HepG2 (cell line): ENCODE measurements around the gene COPS8. TPM values are rescaled to one million over a fixed set of nuclear protein-coding genes. Genes with fewer than 3 reads are reported as not detected.

Experiments used
- JARID2 ChIP-seq: sonication (generic); formaldehyde crosslinking; IDR thresholded peaks from 2 replicates; pipeline ENCODE4 v1.8.1; 2023; ENCODE audit warnings: missing genetic modification reagents, inconsistent platforms; ENCODE audit not compliant: insufficient replicate concordance
- NCOR1 ChIP-seq: fragments of 200-600 bp; sonication (generic); IDR thresholded peaks from 2 replicates; pipeline ENCODE4 v1.7.0; 2017; ENCODE audit warnings: antibody characterized with exemption, low read length, borderline replicate concordance
- NFRKB ChIP-seq: fragments of 450-650 bp; IDR thresholded peaks from 2 replicates; pipeline ENCODE4 v1.6.1; 2017
- RAD21 ChIP-seq: fragments of 450-650 bp; formaldehyde crosslinking; IDR thresholded peaks from 2 replicates; pipeline ENCODE4 v1.5.0; 2020; ENCODE audit warnings: mild to moderate bottlenecking
- ZBTB20 ChIP-seq: sonication (generic); formaldehyde crosslinking; IDR thresholded peaks from 2 replicates; pipeline ENCODE4 v1.8.1; 2023; ENCODE audit warnings: missing genetic modification reagents, low read depth, mild to moderate bottlenecking, borderline replicate concordance
- ZNF260 ChIP-seq: sonication (generic); formaldehyde crosslinking; IDR thresholded peaks from 2 replicates; pipeline ENCODE4 v1.4.0; 2020; ENCODE audit warnings: missing genetic modification reagents, low read depth, mild to moderate bottlenecking, borderline replicate concordance
- ZNF510 ChIP-seq: sonication (generic); formaldehyde crosslinking; IDR thresholded peaks from 2 replicates; pipeline ENCODE4 v1.4.0; 2020; ENCODE audit warnings: low read depth, mild to moderate bottlenecking, missing genetic modification reagents
- ZNF883 ChIP-seq: sonication (generic); formaldehyde crosslinking; IDR thresholded peaks from 2 replicates; pipeline ENCODE4 v1.5.1; 2020; ENCODE audit warnings: mild to moderate bottlenecking, missing genetic modification reagents; ENCODE audit errors: not compliant biosample characterization
- polyA plus RNA-seq, 8 experiments: library from polyadenylated mRNA; depleted of rRNA in 3 of 8; stranded (reverse) in 7 of 8; unstranded in 1 of 8; fragments of >200 nt; fragmentation: Illumina TruSeq in 4 of 8; extraction: Trizol in 4 of 8; gene quantifications; 2 replicates each; pipeline versions ENCODE4 v1.2.1 to v1.2.3, GENCODE V29; 2011 to 2016; ENCODE audit warnings: low read depth in 4 of 8, missing spikeins in 1 of 8, mixed read lengths in 1 of 8; ENCODE audit not compliant: insufficient read depth in 1 of 8
- total RNA-seq, 5 experiments: library from RNA; depleted of rRNA; stranded (reverse); fragments of >200 nt; fragmentation: Illumina TruSeq; extraction: Trizol; gene quantifications; 2 replicates each; pipeline ENCODE4 v1.2.3, GENCODE V29; 2016; ENCODE audit warnings: low read depth in 1 of 5
- TF ChIP-seq, protein P1 (sequence below): sonication (generic); formaldehyde crosslinking; IDR thresholded peaks from 2 replicates; pipeline ENCODE4 v1.5.1; 2020; ENCODE audit warnings: mild to moderate bottlenecking, missing genetic modification reagents, moderate library complexity
- TF ChIP-seq, protein P2 (sequence below): sonication (generic); formaldehyde crosslinking; IDR thresholded peaks from 2 replicates; pipeline ENCODE4 v1.5.0; 2020; ENCODE audit warnings: mild to moderate bottlenecking, missing genetic modification reagents
- TF ChIP-seq, protein P3 (sequence below): sonication (generic); formaldehyde crosslinking; IDR thresholded peaks from 2 replicates; pipeline ENCODE4 v1.4.0; 2020; ENCODE audit warnings: mild to moderate bottlenecking, missing genetic modification reagents
- TF ChIP-seq, protein P4 (sequence below): sonication (generic); formaldehyde crosslinking; IDR thresholded peaks from 2 replicates; pipeline ENCODE4 v1.5.0; 2020; ENCODE audit warnings: mild to moderate bottlenecking, missing genetic modification reagents, moderate library complexity
- TF ChIP-seq, protein P5 (sequence below): sonication (generic); formaldehyde crosslinking; IDR thresholded peaks from 2 replicates; pipeline ENCODE4 v1.4.0; 2020; ENCODE audit warnings: missing genetic modification reagents

Gene COPS8
- total and polyA plus RNA-seq, 2 of the 13 experiments (the other 11 are each of a cell fraction or from before 2014, with no cell fraction given) = 86.3 to 96.6 TPM

DNA sequence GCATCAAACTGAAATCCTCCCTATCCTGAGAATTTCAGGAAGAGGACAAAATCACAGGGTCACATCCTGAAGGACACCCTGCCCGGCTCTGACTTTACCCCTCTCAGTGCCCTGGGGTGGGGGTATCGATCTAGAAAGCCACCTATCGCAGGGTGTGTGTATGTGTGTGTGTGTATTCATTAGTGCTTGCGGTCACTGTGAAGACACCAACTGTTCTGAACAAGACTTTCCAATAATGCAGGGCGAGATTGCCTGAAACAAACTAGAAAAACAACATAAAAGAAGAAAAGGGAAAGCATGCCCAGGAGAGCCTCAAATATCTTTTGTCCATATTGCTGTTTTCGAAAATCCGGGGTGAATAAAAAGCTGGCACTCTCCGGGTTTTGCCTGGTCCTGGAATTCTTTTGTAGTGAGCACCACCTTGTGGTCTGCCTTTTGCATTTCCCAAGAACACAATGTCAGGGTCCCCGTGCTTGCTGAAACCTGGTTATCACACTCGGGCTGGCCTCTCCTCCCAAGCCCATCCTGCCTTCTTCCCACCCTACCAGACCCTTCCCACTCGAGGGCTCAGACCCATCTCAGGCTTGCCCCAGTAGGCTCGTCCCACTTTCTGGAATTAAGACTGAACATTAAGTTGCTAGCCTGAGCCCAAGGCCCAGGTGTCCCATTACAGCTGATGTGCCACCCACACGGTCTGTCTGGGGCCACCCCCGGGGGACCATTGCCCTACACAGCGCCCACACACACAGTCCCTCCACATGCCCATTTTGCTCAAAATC, 25.0 kb upstream of the COPS8 start (continued):
- TF ChIP-seq, protein P1, sequence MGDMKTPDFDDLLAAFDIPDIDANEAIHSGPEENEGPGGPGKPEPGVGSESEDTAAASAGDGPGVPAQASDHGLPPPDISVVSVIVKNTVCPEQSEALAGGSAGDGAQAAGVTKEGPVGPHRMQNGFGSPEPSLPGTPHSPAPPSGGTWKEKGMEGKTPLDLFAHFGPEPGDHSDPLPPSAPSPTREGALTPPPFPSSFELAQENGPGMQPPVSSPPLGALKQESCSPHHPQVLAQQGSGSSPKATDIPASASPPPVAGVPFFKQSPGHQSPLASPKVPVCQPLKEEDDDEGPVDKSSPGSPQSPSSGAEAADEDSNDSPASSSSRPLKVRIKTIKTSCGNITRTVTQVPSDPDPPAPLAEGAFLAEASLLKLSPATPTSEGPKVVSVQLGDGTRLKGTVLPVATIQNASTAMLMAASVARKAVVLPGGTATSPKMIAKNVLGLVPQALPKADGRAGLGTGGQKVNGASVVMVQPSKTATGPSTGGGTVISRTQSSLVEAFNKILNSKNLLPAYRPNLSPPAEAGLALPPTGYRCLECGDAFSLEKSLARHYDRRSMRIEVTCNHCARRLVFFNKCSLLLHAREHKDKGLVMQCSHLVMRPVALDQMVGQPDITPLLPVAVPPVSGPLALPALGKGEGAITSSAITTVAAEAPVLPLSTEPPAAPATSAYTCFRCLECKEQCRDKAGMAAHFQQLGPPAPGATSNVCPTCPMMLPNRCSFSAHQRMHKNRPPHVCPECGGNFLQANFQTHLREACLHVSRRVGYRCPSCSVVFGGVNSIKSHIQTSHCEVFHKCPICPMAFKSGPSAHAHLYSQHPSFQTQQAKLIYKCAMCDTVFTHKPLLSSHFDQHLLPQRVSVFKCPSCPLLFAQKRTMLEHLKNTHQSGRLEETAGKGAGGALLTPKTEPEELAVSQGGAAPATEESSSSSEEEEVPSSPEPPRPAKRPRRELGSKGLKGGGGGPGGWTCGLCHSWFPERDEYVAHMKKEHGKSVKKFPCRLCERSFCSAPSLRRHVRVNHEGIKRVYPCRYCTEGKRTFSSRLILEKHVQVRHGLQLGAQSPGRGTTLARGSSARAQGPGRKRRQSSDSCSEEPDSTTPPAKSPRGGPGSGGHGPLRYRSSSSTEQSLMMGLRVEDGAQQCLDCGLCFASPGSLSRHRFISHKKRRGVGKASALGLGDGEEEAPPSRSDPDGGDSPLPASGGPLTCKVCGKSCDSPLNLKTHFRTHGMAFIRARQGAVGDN (CRISPR knock-in tag) = 0 out of 2 replicates have a peak, but pooled peaks have one; percentile 10
- TF ChIP-seq ZNF883 (CRISPR knock-in tag) (no peak), ZNF510 (CRISPR knock-in tag) (no peak), ZNF260 (CRISPR knock-in tag) (no peak), NCOR1 (no peak), RAD21 (CRISPR knock-in tag) (peak; percentile 77), ZBTB20 (CRISPR knock-in tag) (no peak), JARID2 (no peak), NFRKB (no peak)
- TF ChIP-seq, protein P2, sequence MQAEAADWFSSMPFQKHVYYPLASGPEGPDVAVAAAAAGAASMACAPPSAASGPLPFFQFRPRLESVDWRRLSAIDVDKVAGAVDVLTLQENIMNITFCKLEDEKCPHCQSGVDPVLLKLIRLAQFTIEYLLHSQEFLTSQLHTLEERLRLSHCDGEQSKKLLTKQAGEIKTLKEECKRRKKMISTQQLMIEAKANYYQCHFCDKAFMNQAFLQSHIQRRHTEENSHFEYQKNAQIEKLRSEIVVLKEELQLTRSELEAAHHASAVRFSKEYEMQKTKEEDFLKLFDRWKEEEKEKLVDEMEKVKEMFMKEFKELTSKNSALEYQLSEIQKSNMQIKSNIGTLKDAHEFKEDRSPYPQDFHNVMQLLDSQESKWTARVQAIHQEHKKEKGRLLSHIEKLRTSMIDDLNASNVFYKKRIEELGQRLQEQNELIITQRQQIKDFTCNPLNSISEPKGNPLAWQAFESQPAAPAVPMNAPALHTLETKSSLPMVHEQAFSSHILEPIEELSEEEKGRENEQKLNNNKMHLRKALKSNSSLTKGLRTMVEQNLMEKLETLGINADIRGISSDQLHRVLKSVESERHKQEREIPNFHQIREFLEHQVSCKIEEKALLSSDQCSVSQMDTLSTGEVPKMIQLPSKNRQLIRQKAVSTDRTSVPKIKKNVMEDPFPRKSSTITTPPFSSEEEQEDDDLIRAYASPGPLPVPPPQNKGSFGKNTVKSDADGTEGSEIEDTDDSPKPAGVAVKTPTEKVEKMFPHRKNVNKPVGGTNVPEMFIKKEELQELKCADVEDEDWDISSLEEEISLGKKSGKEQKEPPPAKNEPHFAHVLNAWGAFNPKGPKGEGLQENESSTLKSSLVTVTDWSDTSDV (CRISPR knock-in tag) = no peak
- TF ChIP-seq, protein P3, sequence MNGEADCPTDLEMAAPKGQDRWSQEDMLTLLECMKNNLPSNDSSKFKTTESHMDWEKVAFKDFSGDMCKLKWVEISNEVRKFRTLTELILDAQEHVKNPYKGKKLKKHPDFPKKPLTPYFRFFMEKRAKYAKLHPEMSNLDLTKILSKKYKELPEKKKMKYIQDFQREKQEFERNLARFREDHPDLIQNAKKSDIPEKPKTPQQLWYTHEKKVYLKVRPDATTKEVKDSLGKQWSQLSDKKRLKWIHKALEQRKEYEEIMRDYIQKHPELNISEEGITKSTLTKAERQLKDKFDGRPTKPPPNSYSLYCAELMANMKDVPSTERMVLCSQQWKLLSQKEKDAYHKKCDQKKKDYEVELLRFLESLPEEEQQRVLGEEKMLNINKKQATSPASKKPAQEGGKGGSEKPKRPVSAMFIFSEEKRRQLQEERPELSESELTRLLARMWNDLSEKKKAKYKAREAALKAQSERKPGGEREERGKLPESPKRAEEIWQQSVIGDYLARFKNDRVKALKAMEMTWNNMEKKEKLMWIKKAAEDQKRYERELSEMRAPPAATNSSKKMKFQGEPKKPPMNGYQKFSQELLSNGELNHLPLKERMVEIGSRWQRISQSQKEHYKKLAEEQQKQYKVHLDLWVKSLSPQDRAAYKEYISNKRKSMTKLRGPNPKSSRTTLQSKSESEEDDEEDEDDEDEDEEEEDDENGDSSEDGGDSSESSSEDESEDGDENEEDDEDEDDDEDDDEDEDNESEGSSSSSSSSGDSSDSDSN (CRISPR knock-in tag) = no peak
- TF ChIP-seq, protein P4, sequence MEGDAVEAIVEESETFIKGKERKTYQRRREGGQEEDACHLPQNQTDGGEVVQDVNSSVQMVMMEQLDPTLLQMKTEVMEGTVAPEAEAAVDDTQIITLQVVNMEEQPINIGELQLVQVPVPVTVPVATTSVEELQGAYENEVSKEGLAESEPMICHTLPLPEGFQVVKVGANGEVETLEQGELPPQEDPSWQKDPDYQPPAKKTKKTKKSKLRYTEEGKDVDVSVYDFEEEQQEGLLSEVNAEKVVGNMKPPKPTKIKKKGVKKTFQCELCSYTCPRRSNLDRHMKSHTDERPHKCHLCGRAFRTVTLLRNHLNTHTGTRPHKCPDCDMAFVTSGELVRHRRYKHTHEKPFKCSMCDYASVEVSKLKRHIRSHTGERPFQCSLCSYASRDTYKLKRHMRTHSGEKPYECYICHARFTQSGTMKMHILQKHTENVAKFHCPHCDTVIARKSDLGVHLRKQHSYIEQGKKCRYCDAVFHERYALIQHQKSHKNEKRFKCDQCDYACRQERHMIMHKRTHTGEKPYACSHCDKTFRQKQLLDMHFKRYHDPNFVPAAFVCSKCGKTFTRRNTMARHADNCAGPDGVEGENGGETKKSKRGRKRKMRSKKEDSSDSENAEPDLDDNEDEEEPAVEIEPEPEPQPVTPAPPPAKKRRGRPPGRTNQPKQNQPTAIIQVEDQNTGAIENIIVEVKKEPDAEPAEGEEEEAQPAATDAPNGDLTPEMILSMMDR = peak; percentile 85
- TF ChIP-seq, protein P5, sequence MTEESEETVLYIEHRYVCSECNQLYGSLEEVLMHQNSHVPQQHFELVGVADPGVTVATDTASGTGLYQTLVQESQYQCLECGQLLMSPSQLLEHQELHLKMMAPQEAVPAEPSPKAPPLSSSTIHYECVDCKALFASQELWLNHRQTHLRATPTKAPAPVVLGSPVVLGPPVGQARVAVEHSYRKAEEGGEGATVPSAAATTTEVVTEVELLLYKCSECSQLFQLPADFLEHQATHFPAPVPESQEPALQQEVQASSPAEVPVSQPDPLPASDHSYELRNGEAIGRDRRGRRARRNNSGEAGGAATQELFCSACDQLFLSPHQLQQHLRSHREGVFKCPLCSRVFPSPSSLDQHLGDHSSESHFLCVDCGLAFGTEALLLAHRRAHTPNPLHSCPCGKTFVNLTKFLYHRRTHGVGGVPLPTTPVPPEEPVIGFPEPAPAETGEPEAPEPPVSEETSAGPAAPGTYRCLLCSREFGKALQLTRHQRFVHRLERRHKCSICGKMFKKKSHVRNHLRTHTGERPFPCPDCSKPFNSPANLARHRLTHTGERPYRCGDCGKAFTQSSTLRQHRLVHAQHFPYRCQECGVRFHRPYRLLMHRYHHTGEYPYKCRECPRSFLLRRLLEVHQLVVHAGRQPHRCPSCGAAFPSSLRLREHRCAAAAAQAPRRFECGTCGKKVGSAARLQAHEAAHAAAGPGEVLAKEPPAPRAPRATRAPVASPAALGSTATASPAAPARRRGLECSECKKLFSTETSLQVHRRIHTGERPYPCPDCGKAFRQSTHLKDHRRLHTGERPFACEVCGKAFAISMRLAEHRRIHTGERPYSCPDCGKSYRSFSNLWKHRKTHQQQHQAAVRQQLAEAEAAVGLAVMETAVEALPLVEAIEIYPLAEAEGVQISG (CRISPR knock-in tag) = 0 out of 2 replicates have a peak, but pooled peaks have one; percentile 21
